Endothelial cell of umbilical vein (primary cell): Measurements from ENCODE around the gene WDR90. TPM values are rescaled to one million over a fixed set of nuclear protein-coding genes. Genes with fewer than 3 reads are reported as not detected.

Source experiments
- BruUV-seq: library from RNA; stranded (reverse); fragments of 400-500 nt; replicated peaks from 2 replicates; lab custom pipeline; 2021; lab: Mats Ljungman, UMichigan
- CTCF ChIA-PET: fragments of 300-600, 350-600 bp; sonication (Branson Sonifier 250); formaldehyde crosslinking; loops from one replicate; lab custom pipeline; 2021; ENCODE audit warnings: antibody characterized with exemption, inconsistent platforms; lab: Charles Lee
- POLR2A ChIA-PET: fragments of 300-600, 350-600 bp; sonication (Branson Sonifier 250); formaldehyde crosslinking; loops from one replicate; lab custom pipeline; 2021; ENCODE audit warnings: antibody characterized with exemption, inconsistent platforms; lab: Charles Lee
- DNase-seq: peaks from one replicate; pipeline ENCODE4 v3.0.0-alpha.2; 2011; ENCODE audit warnings: low read depth, low spot score
- FAIRE-seq: peaks from 2 replicates; lab custom pipeline; 2011; peaks lifted over from hg19 to GRCh38; lab: Jason Lieb, UNC
- H2AFZ ChIP-seq: 2 replicates; pipeline ENCODE4 v1.6.0; 2012; ENCODE audit warnings: low read depth, low read length, control low read depth, inconsistent platforms
- H3K27ac ChIP-seq: 2 replicates; pipeline ENCODE4 v1.5.1; 2011; ENCODE audit warnings: low read depth, mild to moderate bottlenecking, control low read depth, low read length, moderate library complexity; ENCODE audit not compliant: insufficient read depth
- H3K27me3 ChIP-seq, 2 experiments: 2 replicates each; pipeline versions ENCODE4 v1.6.0 to v1.6.1; 2011; ENCODE audit warnings: low read length in 2 of 2, mixed read lengths in 1 of 2; ENCODE audit not compliant: control insufficient read depth in 2 of 2, insufficient read depth in 2 of 2
- H3K36me3 ChIP-seq, 2 experiments: 2 replicates in 1 of 2; 3 replicates in 1 of 2; pipeline ENCODE4 v1.5.1; 2011; ENCODE audit warnings: low read length in 2 of 2, mild to moderate bottlenecking in 1 of 2, moderate library complexity in 1 of 2; ENCODE audit not compliant: control insufficient read depth in 2 of 2, insufficient read depth in 2 of 2; ENCODE audit errors: extremely low read depth in 1 of 2
- H3K4me1 ChIP-seq: 3 replicates; pipeline ENCODE4 v1.5.1; 2011; ENCODE audit warnings: mild to moderate bottlenecking, low read length; ENCODE audit not compliant: control insufficient read depth, insufficient read depth; ENCODE audit errors: extremely low read depth
- H3K4me2 ChIP-seq: 2 replicates; pipeline ENCODE4 v1.6.1; 2011; ENCODE audit warnings: low read length, control low read depth, mixed read lengths; ENCODE audit not compliant: insufficient read depth
- H3K4me3 ChIP-seq, 3 experiments: fragments of 200-600 bp in 1 of 3; sonication (generic), shearing (Covaris generic) in 1 of 3; replicated peaks in 1 of 3; 2 replicates each; pipeline ENCODE4 v1.5.1; 2011 to 2016; ENCODE audit warnings: control low read depth in 3 of 3, low read length in 3 of 3, mild to moderate bottlenecking in 2 of 3, inconsistent platforms in 1 of 3, low read depth in 1 of 3, moderate library complexity in 1 of 3; ENCODE audit not compliant: insufficient read depth in 1 of 3
- H3K79me2 ChIP-seq: 2 replicates; pipeline ENCODE4 v1.6.0; 2012; ENCODE audit warnings: low read length, inconsistent platforms; ENCODE audit not compliant: control insufficient read depth, insufficient read depth
- H3K9ac ChIP-seq: replicated peaks from 2 replicates; pipeline ENCODE3; 2011; ENCODE audit warnings: low read length, control low read depth; ENCODE audit not compliant: insufficient read depth; ENCODE audit errors: extremely low read depth
- H3K9me1 ChIP-seq: replicated peaks from 3 replicates; pipeline ENCODE4 v1.6.0; 2011; ENCODE audit warnings: mild to moderate bottlenecking, low read length; ENCODE audit not compliant: control insufficient read depth, insufficient read depth; ENCODE audit errors: extremely low read depth
- H3K9me3 ChIP-seq: replicated peaks from 2 replicates; pipeline ENCODE4 v1.5.1; 2012; ENCODE audit warnings: low read length, inconsistent platforms; ENCODE audit not compliant: control insufficient read depth, insufficient read depth
- H4K20me1 ChIP-seq: replicated peaks from 2 replicates; pipeline ENCODE3; 2011; ENCODE audit warnings: mild to moderate bottlenecking, low read length; ENCODE audit not compliant: control insufficient read depth, insufficient read depth; ENCODE audit errors: extremely low read depth
- CTCF ChIP-seq, 2 donors: IDR thresholded peaks; 1 replicate in 1 of 2; 2 replicates in 1 of 2; pipeline ENCODE4 v1.5.1; 2011; ENCODE audit warnings: low read length in 2 of 2, mild to moderate bottlenecking in 2 of 2, moderate library complexity in 2 of 2, control low read depth in 1 of 2, inconsistent platforms in 1 of 2, low read depth in 1 of 2; ENCODE audit not compliant: insufficient read depth in 1 of 2; ENCODE audit errors: extremely low read depth in 1 of 2
- GATA2 ChIP-seq: IDR thresholded peaks from 2 replicates; pipeline ENCODE4 v1.7.0; 2011; ENCODE audit warnings: low read depth, mild to moderate bottlenecking, moderate library complexity, mixed read lengths, low read length; ENCODE audit not compliant: insufficient read length, insufficient read depth
- JUN ChIP-seq: IDR thresholded peaks from 2 replicates; pipeline ENCODE4 v1.6.1; 2011; ENCODE audit warnings: borderline replicate concordance, low read depth; ENCODE audit not compliant: insufficient read length, insufficient read depth
- POLR2A ChIP-seq: IDR thresholded peaks from 2 replicates; pipeline ENCODE4 v1.6.1; 2012; ENCODE audit warnings: low read depth, mild to moderate bottlenecking, control low read depth, low read length
- POLR2AphosphoS5 ChIP-seq: IDR thresholded peaks from 2 replicates; pipeline ENCODE4 v1.6.1; 2012; ENCODE audit warnings: low read depth, mild to moderate bottlenecking, control low read depth, low read length, moderate library complexity; ENCODE audit not compliant: insufficient read depth
- dilution Hi-C: fragments of 300-500 bp; cut with MboI; formaldehyde crosslinking; loops from one replicate; pipeline ENCODE4 v1.15.0; 2019; ENCODE audit warnings: low sequenced_read_pairs; ENCODE audit not compliant: extremely low pct_ligation_motif_present
- intact Hi-C: fragments of 100-400 bp; cut with micrococcal nuclease; formaldehyde crosslinking; loops from one replicate; pipeline ENCODE4 v1.10.0; 2022
- polyA plus RNA-seq, 4 experiments: library from polyadenylated mRNA; depleted of rRNA in 3 of 4; stranded (reverse) in 3 of 4; unstranded in 1 of 4; fragments of >200 nt; gene quantifications; 2 replicates each; pipeline versions ENCODE4 v1.2.1 to v1.2.3, GENCODE V29; 2011 to 2012; ENCODE audit warnings: missing spikeins in 1 of 4
- total RNA-seq: library from RNA; stranded (reverse); gene quantifications from 2 replicates; pipeline ENCODE4 v1.2.3, GENCODE V29; 2021

WDR90 gene
- total and polyA plus RNA-seq, 2 donors (not counting 3 experiments of a cell fraction or from before 2014, with no cell fraction given): 22.2 to 51.8 TPM

- intact Hi-C loops: no loop called here
- no TSS peak for BruUV-seq
- no peak overlapping the region for H3K4me3 ChIP-seq
- no peaks in the 10 kb centered on the region for H3K9me3 ChIP-seq
- POLR2A ChIA-PET: no interaction called here
- H3K36me3 ChIP-seq: no peaks in the 10 kb centered on the region
- dilution Hi-C loops: no loop called here
- FAIRE-seq (no peak), DNase-seq (no peak)
- no peak for TF ChIP-seq JUN
- no peak for TF ChIP-seq POLR2AphosphoS5
- no peak for TF ChIP-seq GATA2
- TF ChIP-seq POLR2A: no peak
- TF ChIP-seq CTCF (IDR thresholded peaks at IDR 0.05; ENCODE audit: extremely low read depth in 1 of 2, insufficient read depth in 1 of 2, low read depth in 1 of 2, low read length in 2 of 2): no peak
- H3K4me2 ChIP-seq: no peak overlapping the region
- no peaks in the 10 kb centered on the region for H3K4me1 ChIP-seq
- CTCF ChIA-PET: interaction anchor here (1.5 kb wide), 1 partner anchor 16 kb away, joined by 3 read pairs; no protein-coding TSS in a partner anchor
- H3K79me2 ChIP-seq: no peaks in the 10 kb centered on the region
- H3K9me1 ChIP-seq: no peaks in the 10 kb centered on the region
- no peak overlapping the region for H3K9ac ChIP-seq
- no peak overlapping the region for H3K27ac ChIP-seq
- H4K20me1 ChIP-seq: no peaks in the 10 kb centered on the region
- H2AFZ ChIP-seq: no peak overlapping the region
- no peaks in the 10 kb centered on the region for H3K27me3 ChIP-seq
Observed at GRCh38 chr16:616733-617586, 32.2 kb upstream of the WDR90 start.
